ENCODE results near the gene TTLL9. TPM values are rescaled to one million over a fixed set of nuclear protein-coding genes. Genes with fewer than 3 reads are reported as not detected.

The TTLL9 gene
- total RNA-seq, 1 experiment from 2014 or later, result not detected

GRCh38 chr20:31829731-31830130, 40.7 kb upstream of the TTLL9 start:
- Histone ChIP-seq H3K27ac (ENCODE audit: low read depth, low read length, poor library complexity, severe bottlenecking) (no peak overlapping the region), H3K4me3 (ENCODE audit: low read depth, low read length, poor library complexity, severe bottlenecking) (no peak overlapping the region), H3K9me3 (ENCODE audit: low read depth, low read length, poor library complexity, severe bottlenecking) (no peaks in the 10 kb centered on the region), H3K4me1 (ENCODE audit: insufficient read depth, low read length, poor library complexity, severe bottlenecking) (no peaks in the 10 kb centered on the region), H3K36me3 (ENCODE audit: insufficient read depth, low read length, poor library complexity, severe bottlenecking) (no peaks in the 10 kb centered on the region), H3K27me3 (replicated peaks; ENCODE audit: insufficient read depth, low read depth, low read length, poor library complexity) (no peaks in the 10 kb centered on the region)
- no peak for DNase-seq (ENCODE audit: low spot score)
- BruUV-seq (replicated peaks), result no TSS peak
- POLR2A ChIA-PET (ENCODE audit: low non-redundant PET), result interaction anchor here (0.5 kb wide), 1 partner anchor 23 kb away, joined by 7 read pairs; no protein-coding TSS in a partner anchor
- intact Hi-C loops (cut with micrococcal nuclease; ENCODE audit: unreplicated experiment), result loop anchor here (10.0 kb wide), 1 partner anchor 825 kb away; no protein-coding TSS in a partner anchor
- CTCF ChIA-PET, result interaction anchor here (0.5 kb wide), 1 partner anchor 944 kb away, joined by 9 read pairs; no protein-coding TSS in a partner anchor
- no peak for TF ChIP-seq CTCF (conservative IDR thresholded peaks at IDR 0.05; ENCODE audit: low read depth, low read length)
- no peak for TF ChIP-seq EZH2 (IDR thresholded peaks at IDR 0.05; ENCODE audit: borderline replicate concordance, low read depth, low read length, poor library complexity, severe bottlenecking)

GRCh38 chr20:31830406-31830981, 39.9 kb upstream of the TTLL9 start:
- intact Hi-C loops (cut with micrococcal nuclease; ENCODE audit: unreplicated experiment), result no loop called here
- no peak for DNase-seq (ENCODE audit: low spot score)
- Histone ChIP-seq H3K4me1 (ENCODE audit: insufficient read depth, low read length, poor library complexity, severe bottlenecking) (no peaks in the 10 kb centered on the region), H3K27ac (ENCODE audit: low read depth, low read length, poor library complexity, severe bottlenecking) (no peak overlapping the region), H3K27me3 (replicated peaks; ENCODE audit: insufficient read depth, low read depth, low read length, poor library complexity) (no peaks in the 10 kb centered on the region), H3K4me3 (ENCODE audit: low read depth, low read length, poor library complexity, severe bottlenecking) (no peak overlapping the region), H3K36me3 (ENCODE audit: insufficient read depth, low read length, poor library complexity, severe bottlenecking) (no peaks in the 10 kb centered on the region), H3K9me3 (ENCODE audit: low read depth, low read length, poor library complexity, severe bottlenecking) (no peaks in the 10 kb centered on the region)
- CTCF ChIA-PET, result interaction anchor here (0.5 kb wide), 1 partner anchor 944 kb away, joined by 9 read pairs; no protein-coding TSS in a partner anchor
- TF ChIP-seq CTCF (conservative IDR thresholded peaks at IDR 0.05; ENCODE audit: low read depth, low read length) (no peak), EZH2 (IDR thresholded peaks at IDR 0.05; ENCODE audit: borderline replicate concordance, low read depth, low read length, poor library complexity, severe bottlenecking) (no peak)
- POLR2A ChIA-PET (ENCODE audit: low non-redundant PET), result no interaction called here
- no TSS peak for BruUV-seq (replicated peaks)

GRCh38 chr20:31831211-31831610, 39.2 kb upstream of the TTLL9 start:
- Histone ChIP-seq H3K27ac (ENCODE audit: low read depth, low read length, poor library complexity, severe bottlenecking) (no peak overlapping the region), H3K27me3 (replicated peaks; ENCODE audit: insufficient read depth, low read depth, low read length, poor library complexity) (no peaks in the 10 kb centered on the region), H3K4me3 (ENCODE audit: low read depth, low read length, poor library complexity, severe bottlenecking) (no peak overlapping the region), H3K36me3 (ENCODE audit: insufficient read depth, low read length, poor library complexity, severe bottlenecking) (no peaks in the 10 kb centered on the region), H3K9me3 (ENCODE audit: low read depth, low read length, poor library complexity, severe bottlenecking) (no peaks in the 10 kb centered on the region), H3K4me1 (ENCODE audit: insufficient read depth, low read length, poor library complexity, severe bottlenecking) (no peaks in the 10 kb centered on the region)
- no peak for TF ChIP-seq EZH2 (IDR thresholded peaks at IDR 0.05; ENCODE audit: borderline replicate concordance, low read depth, low read length, poor library complexity, severe bottlenecking)
- TF ChIP-seq CTCF (conservative IDR thresholded peaks at IDR 0.05; ENCODE audit: low read depth, low read length), result no peak
- intact Hi-C loops (cut with micrococcal nuclease; ENCODE audit: unreplicated experiment), result no loop called here
- BruUV-seq (replicated peaks), result no TSS peak
- ChIA-PET CTCF (no interaction called here), POLR2A (ENCODE audit: low non-redundant PET) (no interaction called here)
- no peak for DNase-seq (ENCODE audit: low spot score)
